B cell (primary cell): Measurements from ENCODE around the gene RNF146. TPM values are rescaled to one million over a fixed set of nuclear protein-coding genes. Genes with fewer than 3 reads are reported as not detected.
A peak's percentile ranks its signal among the peaks of the same experiment; 100 is the strongest.

Source experiments
- ATAC-seq: fragments of 200-7000 bp; cut with Tn5 transposase; one replicate; pipeline ENCODE4 v1.10.0; 2021; ENCODE audit warnings: low read depth, mild to moderate bottlenecking, moderate number of reproducible peaks, moderate library complexity
- CTCF ChIA-PET: fragments of 350-600 bp; sonication (Branson Sonifier 250); formaldehyde crosslinking; loops from one replicate; lab custom pipeline; 2021; ENCODE audit warnings: antibody characterized with exemption, inconsistent platforms; lab: Charles Lee
- POLR2A ChIA-PET: fragments of 350-600 bp; sonication (Branson Sonifier 250); formaldehyde crosslinking; loops from one replicate; lab custom pipeline; 2021; ENCODE audit warnings: antibody characterized with exemption; lab: Charles Lee
- DNase-seq: peaks from one replicate; pipeline ENCODE4 v3.0.0; 2013
- H2AFZ ChIP-seq: 2 replicates; pipeline ENCODE4 v1.6.1; 2012; ENCODE audit warnings: mild to moderate bottlenecking, low read depth, low read length; ENCODE audit not compliant: insufficient read depth, poor library complexity, severe bottlenecking
- H3K27ac ChIP-seq, 2 donors: 1 replicate in 1 of 2; 2 replicates in 1 of 2; pipeline ENCODE4 v1.5.1; 2012 to 2013; ENCODE audit warnings: low read length in 2 of 2, mild to moderate bottlenecking in 2 of 2, moderate library complexity in 1 of 2
- H3K27me3 ChIP-seq, 4 experiments: fragments of 200-600 bp in 1 of 4; sonication (generic) in 1 of 4; replicated peaks in 1 of 4; 1 replicate in 2 of 4; 2 replicates in 2 of 4; pipeline versions ENCODE4 v1.6.1 to v1.7.0; 2013 to 2016; ENCODE audit warnings: low read length in 3 of 4, mild to moderate bottlenecking in 2 of 4, mixed read lengths in 1 of 4, moderate library complexity in 1 of 4; ENCODE audit not compliant: insufficient read depth in 4 of 4, control insufficient read depth in 3 of 4; ENCODE audit errors: control extremely low read depth in 1 of 4
- H3K36me3 ChIP-seq, 2 experiments: replicated peaks in 1 of 2; 1 replicate in 1 of 2; 2 replicates in 1 of 2; pipeline versions ENCODE4 v1.6.1 to v1.7.1; 2013; ENCODE audit warnings: low read length in 1 of 2; ENCODE audit not compliant: insufficient read depth in 2 of 2, control insufficient read depth in 1 of 2; ENCODE audit errors: control extremely low read depth in 1 of 2, extremely low read depth in 1 of 2
- H3K4me1 ChIP-seq, 2 donors: fragments of 200-600 bp in 1 of 2; sonication (generic) in 1 of 2; 1 replicate in 1 of 2; 2 replicates in 1 of 2; pipeline versions ENCODE4 v1.5.1 to v1.6.1; 2013 to 2017; ENCODE audit warnings: low read length in 2 of 2; ENCODE audit not compliant: control insufficient read depth in 2 of 2, insufficient read depth in 2 of 2
- H3K4me2 ChIP-seq: replicated peaks from 2 replicates; pipeline ENCODE3; 2012; ENCODE audit warnings: mild to moderate bottlenecking, low read depth, low read length; ENCODE audit not compliant: poor library complexity, severe bottlenecking
- H3K4me3 ChIP-seq, 5 experiments: fragments of 200-600 bp in 1 of 5; sonication (generic) in 1 of 5; 1 replicate in 3 of 5; 2 replicates in 2 of 5; pipeline versions ENCODE4 v1.5.1 to v1.7.0; 2011 to 2016; ENCODE audit warnings: low read length in 4 of 5, mild to moderate bottlenecking in 4 of 5, low read depth in 2 of 5, control low read depth in 1 of 5, moderate library complexity in 1 of 5; ENCODE audit not compliant: insufficient read depth in 1 of 5; ENCODE audit errors: control extremely low read depth in 1 of 5, extremely low read depth in 1 of 5
- H3K79me2 ChIP-seq: fragments of 200-600 bp; sonication (generic); one replicate; pipeline ENCODE4 v1.6.0; 2016; ENCODE audit warnings: low read length; ENCODE audit not compliant: control insufficient read depth, insufficient read depth
- H3K9ac ChIP-seq: fragments of 200-600 bp; sonication (generic); 2 replicates; pipeline ENCODE4 v1.6.1; 2017; ENCODE audit warnings: mild to moderate bottlenecking, low read length, moderate library complexity
- H3K9me3 ChIP-seq, 3 donors: one replicate each; pipeline versions ENCODE4 v1.6.1 to v1.7.1; 2013; ENCODE audit warnings: low read length in 2 of 3; ENCODE audit not compliant: control insufficient read depth in 2 of 3, insufficient read depth in 1 of 3; ENCODE audit errors: control extremely low read depth in 1 of 3
- H4K20me1 ChIP-seq: 2 replicates; pipeline ENCODE4 v1.6.0; 2012; ENCODE audit warnings: mild to moderate bottlenecking, low read length; ENCODE audit not compliant: insufficient read depth, control insufficient read depth, poor library complexity, severe bottlenecking
- H3K27ac Mint-ChIP-seq: one replicate; pipeline ENCODE4 v1.8.0; 2021; ENCODE audit warnings: mixed read lengths
- H3K27me3 Mint-ChIP-seq: one replicate; pipeline ENCODE4 v1.8.0; 2021; ENCODE audit warnings: mixed read lengths
- H3K4me1 Mint-ChIP-seq: one replicate; pipeline ENCODE4 v1.8.0; 2021; ENCODE audit warnings: mixed read lengths
- H3K4me3 Mint-ChIP-seq: one replicate; pipeline ENCODE4 v1.8.0; 2021; ENCODE audit warnings: mixed read lengths
- H3K9me3 Mint-ChIP-seq: one replicate; pipeline ENCODE4 v1.8.0; 2022; ENCODE audit warnings: mixed read lengths; ENCODE audit not compliant: insufficient read depth
- EZH2 ChIP-seq: IDR thresholded peaks from 2 replicates; pipeline ENCODE4 v1.6.1; 2012; ENCODE audit warnings: borderline replicate concordance, low read depth, mild to moderate bottlenecking, moderate library complexity, low read length; ENCODE audit not compliant: insufficient read depth, poor library complexity, severe bottlenecking
- WGBS: methylation state at CpG from one replicate; pipeline ENCODE4 v1.1.5; 2013; ENCODE audit warnings: missing lambda C conversion rate; ENCODE audit not compliant: insufficient coverage; 5-methylcytosine and 5-hydroxymethylcytosine counted together
- intact Hi-C: fragments of 100-400 bp; cut with micrococcal nuclease; formaldehyde crosslinking; loops from one replicate; pipeline ENCODE4 v1.10.0; 2022
- polyA plus RNA-seq: library from polyadenylated mRNA; depleted of rRNA; stranded (reverse); fragments of >200 nt; gene quantifications from 2 replicates; pipeline ENCODE4 v1.2.3, GENCODE V29; 2012
- total RNA-seq, 2 donors: library from RNA; stranded (reverse); fragments of 120-200 nt in 1 of 2; gene quantifications; 1 replicate in 1 of 2; 2 replicates in 1 of 2; pipeline versions ENCODE4 v1.2.3 to v1.2.4, GENCODE V29; 2013 to 2022
- TF ChIP-seq, protein P1 (sequence below): fragments of 200-600 bp; IDR thresholded peaks from one replicate; pipeline ENCODE4 v1.8.0; 2022; ENCODE audit warnings: antibody characterized with exemption, mild to moderate bottlenecking

The RNF146 gene
- total and polyA plus RNA-seq, 2 donors (not counting 1 experiment from before 2014, with no cell fraction given), result 24.9 to 58.0 TPM

GRCh38 chr6:127302728-127303660, 36.3 kb downstream of the RNF146 start:
- Histone ChIP-seq H3K4me2 (no peak overlapping the region), H3K4me1 (peaks cover 3 to 5% of the 10 kb centered on the region in 2 donors), H3K9me3 (no peaks in the 10 kb centered on the region), H3K9ac (no peak overlapping the region), H3K79me2 (peaks cover 51% of the 10 kb centered on the region), H4K20me1 (peaks cover 46% of the 10 kb centered on the region), H3K4me3 (no peak overlapping the region), H3K27ac (peak overlapping the region in 1 of 2 donors; percentile 21), H2AFZ (no peak overlapping the region), H3K36me3 (peaks cover 6% of the 10 kb centered on the region in 2 experiments), H3K27me3 (no peaks in the 10 kb centered on the region)
- peak overlapping the region; percentile 53 for H3K27ac Mint-ChIP-seq
- TF ChIP-seq, protein P1, sequence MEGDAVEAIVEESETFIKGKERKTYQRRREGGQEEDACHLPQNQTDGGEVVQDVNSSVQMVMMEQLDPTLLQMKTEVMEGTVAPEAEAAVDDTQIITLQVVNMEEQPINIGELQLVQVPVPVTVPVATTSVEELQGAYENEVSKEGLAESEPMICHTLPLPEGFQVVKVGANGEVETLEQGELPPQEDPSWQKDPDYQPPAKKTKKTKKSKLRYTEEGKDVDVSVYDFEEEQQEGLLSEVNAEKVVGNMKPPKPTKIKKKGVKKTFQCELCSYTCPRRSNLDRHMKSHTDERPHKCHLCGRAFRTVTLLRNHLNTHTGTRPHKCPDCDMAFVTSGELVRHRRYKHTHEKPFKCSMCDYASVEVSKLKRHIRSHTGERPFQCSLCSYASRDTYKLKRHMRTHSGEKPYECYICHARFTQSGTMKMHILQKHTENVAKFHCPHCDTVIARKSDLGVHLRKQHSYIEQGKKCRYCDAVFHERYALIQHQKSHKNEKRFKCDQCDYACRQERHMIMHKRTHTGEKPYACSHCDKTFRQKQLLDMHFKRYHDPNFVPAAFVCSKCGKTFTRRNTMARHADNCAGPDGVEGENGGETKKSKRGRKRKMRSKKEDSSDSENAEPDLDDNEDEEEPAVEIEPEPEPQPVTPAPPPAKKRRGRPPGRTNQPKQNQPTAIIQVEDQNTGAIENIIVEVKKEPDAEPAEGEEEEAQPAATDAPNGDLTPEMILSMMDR, result peak; percentile 90
- no peak for TF ChIP-seq EZH2
- intact Hi-C loops, result loop anchor here (1.0 to 5.0 kb wide), 6 partner anchors 36 to 236 kb away; partner anchors contain the start of genes ECHDC1, MTCL3 and RNF146
- peaks cover under 1% of the 10 kb centered on the region for H3K9me3 Mint-ChIP-seq
- CTCF ChIA-PET, result interaction anchor here (0.7 to 6.7 kb wide), 23 partner anchors 10 to 339 kb away, joined by 3 to 73 read pairs (median 4); partner anchors contain the start of genes KIAA0408 and RNF146
- no peak overlapping the region for H3K4me3 Mint-ChIP-seq
- POLR2A ChIA-PET, result no interaction called here
- ATAC-seq (peak; percentile 92), DNase-seq (peak; percentile 78)
- H3K27me3 Mint-ChIP-seq, result no peaks in the 10 kb centered on the region
- WGBS, result no CpG with 5 or more reads among the region's 6 CpGs
- peaks cover 38% of the 10 kb centered on the region for H3K4me1 Mint-ChIP-seq

DNA sequence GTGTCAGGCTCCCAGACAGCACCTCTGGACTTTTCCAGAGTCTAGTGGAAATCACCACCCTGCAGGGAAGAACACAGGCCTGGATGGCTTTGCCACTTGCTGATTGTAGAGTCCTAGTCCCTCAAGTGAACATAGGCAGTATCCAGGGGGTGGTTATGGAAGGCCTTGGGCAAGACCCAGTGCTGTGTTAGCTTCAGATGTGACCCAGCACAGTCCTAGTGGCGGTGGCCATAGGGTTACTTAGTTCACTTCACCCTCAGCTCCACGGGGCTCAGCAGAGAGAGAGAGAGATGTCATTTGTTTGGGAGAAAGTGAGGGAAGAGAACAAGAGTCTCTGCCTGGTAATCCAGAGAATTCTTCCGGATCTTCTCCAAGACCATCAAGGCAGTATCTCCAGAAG, 37.3 kb downstream of the RNF146 start:
- intact Hi-C loops, result loop anchor here (2.0 to 5.0 kb wide), 3 partner anchors 37 to 213 kb away; partner anchors contain the start of genes ECHDC1, MTCL3 and RNF146
- H3K79me2 ChIP-seq, result peaks cover 57% of the 10 kb centered on the region
- no peaks in the 10 kb centered on the region for H3K27me3 Mint-ChIP-seq
- ATAC-seq, result no peak
- peaks cover 6% of the 10 kb centered on the region in 2 experiments for H3K36me3 ChIP-seq
- no peak overlapping the region for H3K4me2 ChIP-seq
- peaks cover 40% of the 10 kb centered on the region for H4K20me1 ChIP-seq
- H2AFZ ChIP-seq, result no peak overlapping the region
- H3K9me3 ChIP-seq, result no peaks in the 10 kb centered on the region
- H3K9me3 Mint-ChIP-seq, result peaks cover 5% of the 10 kb centered on the region
- 100% methylated on average over 2 of the region's 3 CpGs for WGBS
- peaks cover 3 to 5% of the 10 kb centered on the region in 2 donors for H3K4me1 ChIP-seq
- no peak overlapping the region for H3K4me3 Mint-ChIP-seq
- H3K9ac ChIP-seq, result no peak overlapping the region
- H3K27ac ChIP-seq, result peak overlapping the region in 1 of 2 donors; percentile 21
- peaks cover 46% of the 10 kb centered on the region for H3K4me1 Mint-ChIP-seq
- POLR2A ChIA-PET, result no interaction called here
- H3K27me3 ChIP-seq, result no peaks in the 10 kb centered on the region
- no peak for DNase-seq
- CTCF ChIA-PET, result interaction anchor here (0.7 to 6.7 kb wide), 19 partner anchors 9 to 1024 kb away, joined by 3 to 73 read pairs (median 4); partner anchors contain the start of genes KIAA0408 and RNF146
- H3K27ac Mint-ChIP-seq, result no peak overlapping the region
- TF ChIP-seq, protein P1, result no peak
- TF ChIP-seq EZH2, result no peak
- no peak overlapping the region for H3K4me3 ChIP-seq
